H1 (cell line): ENCODE results near the gene BIRC5. TPM values are rescaled to one million over a fixed set of nuclear protein-coding genes. Genes with fewer than 3 reads are reported as not detected.

Source experiments
- E2F6 ChIP-seq: IDR thresholded peaks from 2 replicates; pipeline ENCODE4 v1.6.1; 2012; ENCODE audit warnings: inconsistent platforms
- KDM4A ChIP-seq: IDR thresholded peaks from one replicate; pipeline ENCODE4 v1.7.1; 2012; ENCODE audit warnings: low read depth, mild to moderate bottlenecking, moderate library complexity, low read length, inconsistent platforms; ENCODE audit not compliant: severe bottlenecking
- TAF1 ChIP-seq: IDR thresholded peaks from 2 replicates; pipeline ENCODE4 v1.6.1; 2011; ENCODE audit warnings: mild to moderate bottlenecking, low read depth, low read length
- TCF12 ChIP-seq: IDR thresholded peaks from 2 replicates; pipeline ENCODE4 v1.6.1; 2011; ENCODE audit warnings: low read depth, mild to moderate bottlenecking, low read length
- TEAD4 ChIP-seq: IDR thresholded peaks from 2 replicates; pipeline ENCODE4 v1.6.1; 2012; ENCODE audit warnings: low read depth, low read length, inconsistent platforms, mixed read lengths
- polyA plus RNA-seq, 7 experiments: library from polyadenylated mRNA; depleted of rRNA in 3 of 7; stranded (reverse) in 5 of 7; unstranded in 2 of 7; fragments of >200 nt in 5 of 7; fragments of 200-250 nt in 2 of 7; gene quantifications; 1 replicate in 5 of 7; 2 replicates in 1 of 7; 4 replicates in 1 of 7; pipeline versions ENCODE4 v1.2.1 to v1.2.3, GENCODE V29; 2011 to 2013; ENCODE audit warnings: missing spikeins in 2 of 7, mixed read lengths in 2 of 7
- total RNA-seq: library from RNA; stranded (reverse); fragmentation: NEBNext Ultra II Directional; extraction: Animal tissue kit (Norgen Biotek cat#: 25700); gene quantifications from 2 replicates; pipeline ENCODE4 v1.2.1, GENCODE V29; 2021
- TF ChIP-seq, protein P1 (sequence below): IDR thresholded peaks from 2 replicates; pipeline ENCODE4 v1.6.1; 2012; ENCODE audit warnings: inconsistent platforms

The BIRC5 gene
- total and polyA plus RNA-seq, 2 of the 8 experiments (the other 6 are each of a cell fraction or from before 2014, with no cell fraction given), result 42.2 to 108 TPM

- TF ChIP-seq, protein P1, sequence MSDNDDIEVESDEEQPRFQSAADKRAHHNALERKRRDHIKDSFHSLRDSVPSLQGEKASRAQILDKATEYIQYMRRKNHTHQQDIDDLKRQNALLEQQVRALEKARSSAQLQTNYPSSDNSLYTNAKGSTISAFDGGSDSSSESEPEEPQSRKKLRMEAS, result no peak
- TF ChIP-seq TEAD4, result no peak
- no peak for TF ChIP-seq TCF12
- TF ChIP-seq E2F6, result no peak
- no peak for TF ChIP-seq KDM4A
- TF ChIP-seq TAF1, result no peak
- TF ChIP-seq, all 59 proteins: peak for 0
Measured at GRCh38 chr17:78258323-78259191, 44.5 kb downstream of the BIRC5 start (continued).
